Measurements from ENCODE around the gene TCFL5. TPM values are rescaled to one million over a fixed set of nuclear protein-coding genes. Genes with fewer than 3 reads are reported as not detected.

The TCFL5 gene
- total RNA-seq, 1 donor from 2014 or later: 6.2 TPM

DNA sequence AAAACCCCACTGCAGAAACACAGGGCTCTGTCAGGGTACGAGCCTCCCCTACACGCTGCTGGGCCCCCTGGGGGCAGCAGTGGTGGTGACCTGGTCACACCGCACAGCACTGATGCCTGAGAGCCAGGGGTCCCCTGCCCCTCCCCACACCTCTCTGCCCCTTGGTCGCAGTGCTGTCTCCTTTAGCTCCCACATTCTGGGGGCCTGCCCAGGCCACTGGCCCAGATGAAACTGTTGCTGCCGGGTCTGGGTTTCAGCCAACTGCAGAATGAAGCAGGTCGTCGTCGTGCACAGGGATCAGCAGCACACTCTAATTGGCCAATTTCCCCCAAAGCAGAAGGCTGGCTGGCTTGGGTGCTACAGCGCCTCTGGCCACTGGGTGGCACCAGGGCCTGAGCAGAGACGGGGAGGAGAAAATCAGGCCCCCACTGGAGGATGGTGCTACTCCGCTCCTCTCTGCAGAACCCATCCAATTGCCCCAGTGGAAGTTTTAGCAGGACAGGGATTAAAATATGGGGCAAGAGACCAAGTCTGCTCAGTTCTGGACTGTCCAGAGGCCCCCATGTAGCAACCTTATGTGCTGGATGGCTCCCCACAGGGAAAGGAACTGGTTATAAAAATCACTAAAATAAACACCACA lies 38.5 kb upstream of the TCFL5 start:
- Mint-ChIP-seq H3K4me1 (peaks cover 30% of the 10 kb centered on the region), H3K9me3 (no peaks in the 10 kb centered on the region), H3K27ac (peak overlapping the region; percentile 78), H3K4me3 (peak overlapping the region; percentile 67), H3K27me3 (no peaks in the 10 kb centered on the region), H3K36me3 (ENCODE audit: low read depth) (peaks cover 44% of the 10 kb centered on the region)
- intact Hi-C loops (cut with micrococcal nuclease): loop anchor here (1.0 to 2.0 kb wide), 3 partner anchors 19 to 109 kb away; no protein-coding TSS in a partner anchor
- peak; percentile 92 for DNase-seq

GRCh38 chr20:62899633-62900051 lies 38.0 kb upstream of the TCFL5 start:
- H3K9me3 Mint-ChIP-seq: no peaks in the 10 kb centered on the region
- no peak overlapping the region for H3K27ac Mint-ChIP-seq
- DNase-seq: no peak
- no peaks in the 10 kb centered on the region for H3K27me3 Mint-ChIP-seq
- H3K4me1 Mint-ChIP-seq: peaks cover 30% of the 10 kb centered on the region
- H3K4me3 Mint-ChIP-seq: no peak overlapping the region
- intact Hi-C loops (cut with micrococcal nuclease): loop anchor here (1.0 to 2.0 kb wide), 3 partner anchors 19 to 110 kb away; no protein-coding TSS in a partner anchor
- H3K36me3 Mint-ChIP-seq (ENCODE audit: low read depth): peaks cover 40% of the 10 kb centered on the region

- H3K36me3 Mint-ChIP-seq (ENCODE audit: low read depth): peaks cover 42% of the 10 kb centered on the region
- intact Hi-C loops (cut with micrococcal nuclease): no loop called here
- no peaks in the 10 kb centered on the region for H3K27me3 Mint-ChIP-seq
- H3K4me3 Mint-ChIP-seq: peak overlapping the region; percentile 50
- H3K9me3 Mint-ChIP-seq: no peaks in the 10 kb centered on the region
- DNase-seq: peak; percentile 82
- H3K27ac Mint-ChIP-seq: peak overlapping the region; percentile 44
- peaks cover 30% of the 10 kb centered on the region for H3K4me1 Mint-ChIP-seq
These were observed 37.5 kb upstream of the TCFL5 start for GRCh38 chr20:62898970-62899632.

DNA sequence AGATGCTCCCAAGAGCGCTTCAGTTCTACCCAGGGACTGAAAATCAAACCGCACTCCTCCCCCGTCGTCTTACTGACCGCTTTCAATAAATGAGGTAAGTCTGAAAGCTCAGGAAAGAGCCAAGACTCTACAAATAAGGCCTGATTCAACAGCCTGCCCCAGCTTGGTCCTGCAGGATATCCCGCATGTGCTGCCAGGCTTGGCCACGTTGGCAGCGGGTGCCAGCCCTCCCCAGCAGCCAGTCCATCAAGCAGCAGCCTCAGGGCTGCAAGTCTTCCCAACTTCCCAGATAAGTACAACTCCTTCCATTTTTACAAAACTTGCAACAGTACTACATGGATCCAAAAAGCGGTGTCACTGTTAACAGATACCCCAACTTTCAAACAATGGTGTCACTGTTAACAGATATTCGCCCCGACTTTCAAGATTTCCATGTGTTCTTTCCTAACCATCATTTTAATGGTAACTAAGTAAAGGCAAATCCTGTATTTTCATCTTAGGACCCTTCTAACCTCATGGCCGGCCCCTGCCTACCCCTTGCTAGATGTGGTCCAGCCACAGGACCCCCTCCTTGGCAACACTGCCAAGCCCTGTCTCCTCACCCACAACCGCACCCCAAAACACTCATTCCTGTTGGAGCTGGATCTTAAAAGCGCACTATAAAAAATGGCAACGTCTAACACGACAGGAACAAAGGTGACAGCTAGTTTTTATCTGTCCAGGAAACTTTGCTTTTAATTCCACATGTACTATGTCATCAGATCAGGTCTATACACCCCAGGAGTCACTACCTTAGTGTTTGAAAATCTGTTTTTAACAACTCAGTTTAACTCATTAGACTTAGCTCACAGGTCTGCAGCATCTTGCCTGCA lies 36.7 kb upstream of the TCFL5 start:
- Mint-ChIP-seq H3K36me3 (ENCODE audit: low read depth) (peaks cover 42% of the 10 kb centered on the region), H3K9me3 (no peaks in the 10 kb centered on the region), H3K27ac (peak overlapping the region; percentile 5), H3K27me3 (no peaks in the 10 kb centered on the region), H3K4me1 (peaks cover 30% of the 10 kb centered on the region), H3K4me3 (no peak overlapping the region)
- intact Hi-C loops (cut with micrococcal nuclease): no loop called here
- DNase-seq: no peak

DNA sequence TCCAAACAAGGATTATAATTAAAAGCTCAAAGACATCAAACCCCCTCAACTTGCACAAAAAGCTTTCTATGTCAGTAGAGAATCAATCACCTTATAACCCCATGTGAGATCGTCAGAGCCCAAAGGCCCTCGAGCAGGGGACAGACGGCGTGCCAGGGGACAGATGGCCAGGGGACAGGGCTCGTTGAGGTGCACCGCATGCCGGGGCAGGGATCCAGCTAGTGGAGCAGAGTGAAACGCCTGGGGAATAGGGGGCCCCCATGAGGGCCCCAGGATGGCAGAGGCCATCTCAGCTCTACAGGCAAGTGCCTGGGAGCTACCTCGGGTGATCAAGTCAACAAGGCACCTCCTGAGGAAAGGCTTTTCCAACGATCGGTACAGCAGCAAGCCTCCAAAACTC lies 36.0 kb upstream of the TCFL5 start:
- no peaks in the 10 kb centered on the region for H3K27me3 Mint-ChIP-seq
- H3K36me3 Mint-ChIP-seq (ENCODE audit: low read depth): peaks cover 48% of the 10 kb centered on the region

DNA sequence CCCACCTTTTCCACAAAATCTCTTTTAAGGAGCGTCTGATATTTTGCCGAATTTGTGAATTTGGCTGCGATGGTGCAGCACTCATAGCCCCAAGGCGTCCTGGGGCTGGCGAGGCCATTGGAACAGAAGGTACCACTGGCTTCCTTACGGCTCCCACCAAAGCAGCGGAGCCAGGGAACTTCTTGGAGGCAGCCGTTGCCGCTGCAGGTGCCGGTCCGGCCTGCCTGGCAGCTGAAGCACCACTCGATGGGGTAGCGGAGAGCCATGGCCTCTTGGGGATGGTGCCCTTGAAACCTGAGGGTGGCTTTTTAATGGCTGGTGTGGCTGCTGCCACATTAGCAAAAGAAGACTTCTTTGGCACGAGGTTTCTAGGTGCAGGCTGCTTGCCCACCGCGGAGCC lies 34.9 kb upstream of the TCFL5 start:
- Mint-ChIP-seq H3K36me3 (ENCODE audit: low read depth) (peaks cover 47% of the 10 kb centered on the region), H3K9me3 (no peaks in the 10 kb centered on the region), H3K27me3 (no peaks in the 10 kb centered on the region), H3K27ac (no peak overlapping the region), H3K4me1 (peaks cover 40% of the 10 kb centered on the region), H3K4me3 (no peak overlapping the region)
- no peak for DNase-seq
- intact Hi-C loops (cut with micrococcal nuclease): no loop called here

More for the DNA sequence above, 36.0 kb upstream of the TCFL5 start:
- Mint-ChIP-seq H3K4me1 (peaks cover 33% of the 10 kb centered on the region), H3K9me3 (no peaks in the 10 kb centered on the region), H3K4me3 (no peak overlapping the region), H3K27ac (no peak overlapping the region)
- intact Hi-C loops (cut with micrococcal nuclease): no loop called here
- no peak for DNase-seq

- intact Hi-C loops (cut with micrococcal nuclease): no loop called here
- H3K9me3 Mint-ChIP-seq: no peaks in the 10 kb centered on the region
- peaks cover 44% of the 10 kb centered on the region for H3K4me1 Mint-ChIP-seq
- no peak overlapping the region for H3K4me3 Mint-ChIP-seq
- H3K27ac Mint-ChIP-seq: no peak overlapping the region
- H3K27me3 Mint-ChIP-seq: no peaks in the 10 kb centered on the region
- no peak for DNase-seq
- H3K36me3 Mint-ChIP-seq (ENCODE audit: low read depth): peaks cover 53% of the 10 kb centered on the region
These were observed 33.9 kb upstream of the TCFL5 start for GRCh38 chr20:62895539-62895938.

DNA sequence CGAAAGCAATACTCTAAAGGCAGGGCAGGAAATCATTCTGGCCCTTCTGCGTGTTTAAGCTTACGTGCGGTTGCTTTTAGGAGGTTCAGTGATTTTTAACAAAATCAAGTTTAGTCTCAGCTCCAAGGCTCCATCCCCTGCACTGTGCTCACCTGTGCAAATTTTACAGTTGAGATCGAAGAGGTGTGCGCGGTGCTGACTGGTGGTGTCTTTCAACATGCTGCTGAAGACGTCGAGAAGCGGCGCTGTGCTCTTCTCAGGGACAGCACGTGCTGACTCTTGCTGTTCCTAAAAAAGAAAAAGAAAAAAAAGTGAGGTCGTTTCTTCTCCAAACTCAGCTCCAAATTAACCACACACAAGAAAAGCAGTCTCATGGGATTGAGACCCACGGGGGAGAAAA lies 32.6 kb upstream of the TCFL5 start:
- intact Hi-C loops (cut with micrococcal nuclease): no loop called here
- Mint-ChIP-seq H3K36me3 (ENCODE audit: low read depth) (peaks cover 63% of the 10 kb centered on the region), H3K9me3 (no peaks in the 10 kb centered on the region), H3K4me1 (peaks cover 35% of the 10 kb centered on the region), H3K4me3 (no peak overlapping the region), H3K27ac (no peak overlapping the region), H3K27me3 (no peaks in the 10 kb centered on the region)
- DNase-seq: no peak

GRCh38 chr20:62893700-62894099 lies 32.1 kb upstream of the TCFL5 start:
- intact Hi-C loops (cut with micrococcal nuclease): no loop called here
- Mint-ChIP-seq H3K27ac (no peak overlapping the region), H3K4me3 (no peak overlapping the region), H3K4me1 (peaks cover 29% of the 10 kb centered on the region), H3K36me3 (ENCODE audit: low read depth) (peaks cover 63% of the 10 kb centered on the region), H3K9me3 (no peaks in the 10 kb centered on the region), H3K27me3 (no peaks in the 10 kb centered on the region)
- DNase-seq: no peak

GRCh38 chr20:62892348-62893304 lies 31.0 kb upstream of the TCFL5 start:
- Mint-ChIP-seq H3K4me1 (peaks cover 22% of the 10 kb centered on the region), H3K36me3 (ENCODE audit: low read depth) (peaks cover 67% of the 10 kb centered on the region), H3K27me3 (no peaks in the 10 kb centered on the region), H3K4me3 (no peak overlapping the region), H3K9me3 (no peaks in the 10 kb centered on the region), H3K27ac (peak overlapping the region; percentile 34)
- DNase-seq: peak; percentile 71
- intact Hi-C loops (cut with micrococcal nuclease): no loop called here

DNA sequence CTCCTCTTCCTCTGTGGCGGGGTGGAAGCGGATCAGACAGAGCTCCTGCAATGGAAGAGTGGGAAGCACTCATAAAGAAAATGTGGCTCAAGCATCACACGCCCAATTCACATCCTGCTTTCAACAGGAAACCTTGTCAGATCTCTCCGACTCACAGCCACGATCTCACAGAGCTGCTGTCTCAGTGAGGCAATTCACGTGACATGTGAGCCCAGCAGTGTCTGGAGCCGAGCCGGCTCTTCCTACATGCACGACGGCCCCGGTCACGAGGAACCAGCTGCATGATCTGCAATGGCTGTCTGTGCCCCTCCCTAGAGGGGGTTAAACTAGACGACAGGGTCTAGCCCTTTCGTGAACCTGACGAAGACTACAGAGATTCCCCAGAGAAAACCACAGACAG lies 29.5 kb upstream of the TCFL5 start:
- Mint-ChIP-seq H3K4me1 (peaks cover 22% of the 10 kb centered on the region), H3K36me3 (ENCODE audit: low read depth) (peaks cover 75% of the 10 kb centered on the region), H3K9me3 (no peaks in the 10 kb centered on the region), H3K4me3 (no peak overlapping the region), H3K27me3 (no peaks in the 10 kb centered on the region), H3K27ac (peak overlapping the region; percentile 63)
- DNase-seq: peak; percentile 78
- intact Hi-C loops (cut with micrococcal nuclease): no loop called here

GRCh38 chr20:62890444-62890843 lies 28.8 kb upstream of the TCFL5 start:
- no peak for DNase-seq
- Mint-ChIP-seq H3K36me3 (ENCODE audit: low read depth) (peaks cover 70% of the 10 kb centered on the region), H3K27me3 (no peaks in the 10 kb centered on the region), H3K4me3 (no peak overlapping the region), H3K4me1 (peaks cover 22% of the 10 kb centered on the region), H3K9me3 (no peaks in the 10 kb centered on the region), H3K27ac (peak overlapping the region; percentile 63)
- intact Hi-C loops (cut with micrococcal nuclease): no loop called here

DNA sequence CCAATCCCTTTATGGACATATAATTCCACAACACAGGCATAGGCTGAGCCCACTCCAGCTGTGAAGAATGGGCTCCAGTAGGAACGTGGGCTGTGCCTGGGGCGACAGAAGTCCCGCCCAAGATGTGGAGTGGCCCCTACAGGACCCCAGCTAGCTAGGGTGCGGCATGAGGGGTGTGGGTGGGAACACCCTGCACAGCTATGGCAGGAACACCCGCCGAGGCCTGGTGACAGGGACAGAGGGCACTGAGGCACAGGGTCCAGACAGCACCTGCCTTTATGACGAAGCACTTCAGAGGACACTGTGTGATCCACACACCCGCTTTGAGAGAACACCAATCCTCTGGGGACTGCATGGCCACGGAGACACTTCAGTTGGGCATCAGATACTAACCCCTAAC lies 28.2 kb upstream of the TCFL5 start:
- Mint-ChIP-seq H3K9me3 (no peaks in the 10 kb centered on the region), H3K4me3 (no peak overlapping the region), H3K27me3 (no peaks in the 10 kb centered on the region), H3K36me3 (ENCODE audit: low read depth) (peaks cover 67% of the 10 kb centered on the region), H3K4me1 (peaks cover 22% of the 10 kb centered on the region), H3K27ac (no peak overlapping the region)
- no peak for DNase-seq
- intact Hi-C loops (cut with micrococcal nuclease): no loop called here
